Activated naive CD8-positive, alpha-beta T cell treated with anti-CD3 and anti-CD28 coated beads, Interleukin-2, amount 50 U/mL, for 16 hours (primary cell): Measurements from ENCODE around the gene FOXO6.

Experiments
- DNase-seq: peaks from one replicate; pipeline ENCODE4 v3.0.0-alpha.2; 2020; ENCODE audit warnings: low read depth, low spot score

FOXO6 gene

GRCh38 chr1:41350055-41350378, 11.2 kb upstream of the FOXO6 start:
- DNase-seq = no peak

- no peak for DNase-seq
Measured at GRCh38 chr1:41351262-41352151, 9.7 kb upstream of the FOXO6 start.

GRCh38 chr1:41353744-41354143, 7.5 kb upstream of the FOXO6 start:
- DNase-seq = no peak

GRCh38 chr1:41354956-41355355, 6.3 kb upstream of the FOXO6 start:
- no peak for DNase-seq

- no peak for DNase-seq
Measured at GRCh38 chr1:41355356-41355755, 5.9 kb upstream of the FOXO6 start.

GRCh38 chr1:41355761-41356160, 5.5 kb upstream of the FOXO6 start:
- no peak for DNase-seq

- DNase-seq = no peak
Measured at GRCh38 chr1:41356752-41357151, 4.5 kb upstream of the FOXO6 start.

GRCh38 chr1:41357451-41358101, 3.7 kb upstream of the FOXO6 start:
- DNase-seq = no peak

- no peak for DNase-seq
Measured at GRCh38 chr1:41358131-41359021, 2.9 kb upstream of the FOXO6 start.

- no peak for DNase-seq
Measured at GRCh38 chr1:41359211-41360073, 1.8 kb upstream of the FOXO6 start.

GRCh38 chr1:41360074-41360785, 1.0 kb upstream of the FOXO6 start:
- DNase-seq = no peak

GRCh38 chr1:41361495-41362356, 492 bp downstream of the FOXO6 start:
- no peak for DNase-seq

GRCh38 chr1:41362357-41362721, 1.1 kb downstream of the FOXO6 start:
- DNase-seq = no peak

- DNase-seq = no peak
Measured at GRCh38 chr1:41362749-41363590, 1.7 kb downstream of the FOXO6 start.

- no peak for DNase-seq
Measured at GRCh38 chr1:41363591-41364320, 2.5 kb downstream of the FOXO6 start.

- DNase-seq = no peak
Measured at GRCh38 chr1:41364442-41365319, 3.4 kb downstream of the FOXO6 start.

GRCh38 chr1:41365320-41365633, 4.0 kb downstream of the FOXO6 start:
- DNase-seq = no peak
